IMR-90 (cell line): Measurements from ENCODE around the gene DUSP22.

Experiments
- POLR2A ChIP-seq: IDR thresholded peaks from 2 replicates; pipeline ENCODE4 v1.6.1; 2012; ENCODE audit warnings: mild to moderate bottlenecking, low read depth, low read length
- TF ChIP-seq, protein P1 (sequence below): fragments of 150-350 bp; IDR thresholded peaks from 2 replicates; pipeline ENCODE4 v1.6.1; 2017; ENCODE audit warnings: mild to moderate bottlenecking, antibody characterized with exemption, low read length, low read depth

DNA sequence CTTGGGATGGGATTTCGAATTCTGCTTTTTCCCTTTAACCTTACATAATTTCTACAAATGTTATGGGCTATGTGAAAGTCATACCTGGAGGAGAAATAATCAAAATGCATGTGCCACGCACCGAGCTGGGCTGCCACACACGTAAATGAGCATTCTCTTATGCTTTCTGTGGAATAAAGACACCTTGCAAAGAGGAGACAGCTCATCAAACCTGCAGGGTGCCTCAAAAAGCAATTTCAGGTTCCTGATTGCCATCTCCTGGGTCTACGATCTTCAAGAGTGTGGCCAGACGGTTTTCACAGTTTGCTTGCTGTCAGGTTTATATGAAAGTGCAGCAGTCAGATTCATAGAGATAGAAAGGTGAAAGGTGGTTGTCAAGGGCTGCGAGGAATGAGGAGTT lies 36.6 kb downstream of the DUSP22 start:
- TF ChIP-seq, protein P1, sequence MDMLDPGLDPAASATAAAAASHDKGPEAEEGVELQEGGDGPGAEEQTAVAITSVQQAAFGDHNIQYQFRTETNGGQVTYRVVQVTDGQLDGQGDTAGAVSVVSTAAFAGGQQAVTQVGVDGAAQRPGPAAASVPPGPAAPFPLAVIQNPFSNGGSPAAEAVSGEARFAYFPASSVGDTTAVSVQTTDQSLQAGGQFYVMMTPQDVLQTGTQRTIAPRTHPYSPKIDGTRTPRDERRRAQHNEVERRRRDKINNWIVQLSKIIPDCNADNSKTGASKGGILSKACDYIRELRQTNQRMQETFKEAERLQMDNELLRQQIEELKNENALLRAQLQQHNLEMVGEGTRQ: no peak
- TF ChIP-seq POLR2A: no peak
